ENCODE measurements around the gene ASTN1.

The ASTN1 gene

GRCh38 chr1:177020851-177021589 is 143.5 kb downstream of the ASTN1 start:
- TF ChIP-seq, protein P1, sequence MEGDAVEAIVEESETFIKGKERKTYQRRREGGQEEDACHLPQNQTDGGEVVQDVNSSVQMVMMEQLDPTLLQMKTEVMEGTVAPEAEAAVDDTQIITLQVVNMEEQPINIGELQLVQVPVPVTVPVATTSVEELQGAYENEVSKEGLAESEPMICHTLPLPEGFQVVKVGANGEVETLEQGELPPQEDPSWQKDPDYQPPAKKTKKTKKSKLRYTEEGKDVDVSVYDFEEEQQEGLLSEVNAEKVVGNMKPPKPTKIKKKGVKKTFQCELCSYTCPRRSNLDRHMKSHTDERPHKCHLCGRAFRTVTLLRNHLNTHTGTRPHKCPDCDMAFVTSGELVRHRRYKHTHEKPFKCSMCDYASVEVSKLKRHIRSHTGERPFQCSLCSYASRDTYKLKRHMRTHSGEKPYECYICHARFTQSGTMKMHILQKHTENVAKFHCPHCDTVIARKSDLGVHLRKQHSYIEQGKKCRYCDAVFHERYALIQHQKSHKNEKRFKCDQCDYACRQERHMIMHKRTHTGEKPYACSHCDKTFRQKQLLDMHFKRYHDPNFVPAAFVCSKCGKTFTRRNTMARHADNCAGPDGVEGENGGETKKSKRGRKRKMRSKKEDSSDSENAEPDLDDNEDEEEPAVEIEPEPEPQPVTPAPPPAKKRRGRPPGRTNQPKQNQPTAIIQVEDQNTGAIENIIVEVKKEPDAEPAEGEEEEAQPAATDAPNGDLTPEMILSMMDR (IDR thresholded peaks at IDR 0.05; ENCODE audit: low read depth, low read length): no peak
- H3K4me3 ChIP-seq (replicated peaks in 1 of 2; ENCODE audit: low read depth in 2 of 2, low read length in 2 of 2): no peak overlapping the region
- DNase-seq (ENCODE audit: low read depth in 2 of 2): peak in 1 of 2 donors; percentile 3

- TF ChIP-seq, protein P1 (IDR thresholded peaks at IDR 0.05; ENCODE audit: low read depth, low read length): no peak
- DNase-seq (ENCODE audit: low read depth in 2 of 2): no peak
- H3K4me3 ChIP-seq (replicated peaks in 1 of 2; ENCODE audit: low read depth in 2 of 2, low read length in 2 of 2): no peak overlapping the region
Observed at GRCh38 chr1:177017287-177017852, 147.1 kb downstream of the ASTN1 start.

- DNase-seq (ENCODE audit: low read depth in 2 of 2): no peak
- TF ChIP-seq, protein P1 (IDR thresholded peaks at IDR 0.05; ENCODE audit: low read depth, low read length): no peak
- no peak overlapping the region for H3K4me3 ChIP-seq (replicated peaks in 1 of 2; ENCODE audit: low read depth in 2 of 2, low read length in 2 of 2)
Observed at GRCh38 chr1:177014325-177014724, 150.2 kb downstream of the ASTN1 start.

GRCh38 chr1:177012342-177012925 is 152.1 kb downstream of the ASTN1 start:
- TF ChIP-seq, protein P1 (IDR thresholded peaks at IDR 0.05; ENCODE audit: low read depth, low read length): no peak
- no peak overlapping the region for H3K4me3 ChIP-seq (replicated peaks in 1 of 2; ENCODE audit: low read depth in 2 of 2, low read length in 2 of 2)

GRCh38 chr1:177011508-177011907 is 153.0 kb downstream of the ASTN1 start:
- no peak for DNase-seq (ENCODE audit: low read depth in 2 of 2)
- TF ChIP-seq, protein P1 (IDR thresholded peaks at IDR 0.05; ENCODE audit: low read depth, low read length): no peak
- H3K4me3 ChIP-seq (replicated peaks in 1 of 2; ENCODE audit: low read depth in 2 of 2, low read length in 2 of 2): no peak overlapping the region

More at GRCh38 chr1:177012342-177012925, 152.1 kb downstream of the ASTN1 start:
- no peak for DNase-seq (ENCODE audit: low read depth in 2 of 2)

DNA sequence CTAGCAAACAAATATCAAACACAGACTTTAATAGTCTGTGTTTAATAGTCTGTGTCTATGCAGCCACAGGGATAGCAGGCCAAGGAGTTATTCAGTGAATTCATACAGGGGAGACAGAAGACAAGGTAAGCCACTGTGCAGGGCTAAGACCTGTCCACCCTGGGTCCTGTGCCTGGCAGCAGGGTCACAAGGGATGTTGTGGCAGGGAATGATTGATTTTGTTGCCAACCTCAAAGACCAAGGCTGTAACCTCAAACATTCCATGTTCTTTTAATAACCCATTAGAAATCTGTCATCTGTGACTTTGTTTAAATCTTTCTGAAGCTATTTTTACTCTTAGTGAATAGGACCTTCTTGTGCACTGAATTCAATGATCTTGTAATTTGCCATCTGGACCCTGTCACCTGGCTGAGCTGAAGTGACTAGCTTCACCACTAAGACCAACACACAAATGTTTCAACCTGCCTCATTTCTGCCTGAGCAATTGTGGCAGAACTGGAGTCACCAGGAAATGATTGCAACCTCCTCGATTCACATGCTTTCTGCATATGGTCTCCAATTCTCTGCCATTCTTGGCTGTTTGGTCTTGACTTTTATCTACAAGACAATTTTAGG is 154.2 kb downstream of the ASTN1 start:
- TF ChIP-seq, protein P1 (IDR thresholded peaks at IDR 0.05; ENCODE audit: low read depth, low read length): no peak
- no peak overlapping the region for H3K4me3 ChIP-seq (replicated peaks in 1 of 2; ENCODE audit: low read depth in 2 of 2, low read length in 2 of 2)
- no peak for DNase-seq (ENCODE audit: low read depth in 2 of 2)

All from cardiac fibroblast (primary cell).